Measurements from ENCODE around the gene RAF1. TPM values are rescaled to one million over a fixed set of nuclear protein-coding genes. Genes with fewer than 3 reads are reported as not detected.
A peak's percentile ranks its signal among the peaks of the same experiment; 100 is the strongest.

Gene RAF1
- total and polyA plus RNA-seq, 2 of the 13 experiments (the other 11 are each of a cell fraction or from before 2014, with no cell fraction given) = 72.2 to 91.4 TPM

DNA sequence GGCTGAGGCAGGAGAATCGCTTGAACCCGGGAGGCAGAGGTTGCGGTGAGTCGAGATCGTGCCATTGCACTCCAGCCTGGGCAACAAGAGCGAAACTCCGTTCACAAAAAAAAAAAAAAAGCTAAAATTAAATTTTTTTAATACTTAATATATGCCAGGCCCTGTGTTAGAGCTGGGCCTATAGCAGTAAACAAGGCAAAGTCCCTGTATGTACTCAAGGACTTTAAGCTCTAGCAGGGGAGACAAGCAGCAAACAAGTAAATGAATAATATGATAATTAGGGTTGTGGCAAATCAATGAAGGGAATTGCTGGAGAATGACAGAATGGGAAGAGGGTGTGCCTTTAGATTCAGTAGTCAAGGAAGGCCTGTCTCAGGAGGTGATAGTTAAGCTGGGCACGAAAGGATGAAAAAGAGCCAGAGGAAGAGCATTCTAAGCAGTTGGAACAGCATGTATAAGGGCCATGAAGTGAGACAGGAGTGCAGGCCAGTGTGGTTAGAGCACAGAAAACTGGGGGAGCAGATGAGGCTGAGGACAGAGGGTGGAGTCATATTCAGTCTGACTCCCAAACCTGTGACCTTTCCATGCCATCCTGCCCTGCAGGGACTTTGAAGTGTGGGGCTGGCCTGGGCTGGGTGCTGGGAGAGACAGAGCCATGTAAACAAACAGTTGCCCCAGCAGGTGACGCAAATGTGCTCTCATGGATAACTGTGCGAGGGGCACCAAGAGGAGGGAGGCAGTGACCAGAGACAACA is 6.6 kb upstream of the RAF1 start (continued):
- TF ChIP-seq ZNF256 (CRISPR knock-in tag; conservative IDR thresholded peaks at IDR 0.05) = no peak
- peak; percentile 75 for TF ChIP-seq PATZ1 (CRISPR knock-in tag; IDR thresholded peaks at IDR 0.05)
- no peak for TF ChIP-seq ZNF83 (CRISPR knock-in tag; IDR thresholded peaks at IDR 0.05; ENCODE audit: borderline replicate concordance)
- no peak for TF ChIP-seq STAG1 (CRISPR knock-in tag; IDR thresholded peaks at IDR 0.05)
- no peak for TF ChIP-seq ZNF121 (CRISPR knock-in tag; IDR thresholded peaks at IDR 0.05)
- TF ChIP-seq ZNF280B (CRISPR knock-in tag; IDR thresholded peaks at IDR 0.05; ENCODE audit: borderline replicate concordance) = no peak
- TF ChIP-seq ZNF547 (CRISPR knock-in tag; IDR thresholded peaks at IDR 0.05) = no peak
- TF ChIP-seq, protein P1, sequence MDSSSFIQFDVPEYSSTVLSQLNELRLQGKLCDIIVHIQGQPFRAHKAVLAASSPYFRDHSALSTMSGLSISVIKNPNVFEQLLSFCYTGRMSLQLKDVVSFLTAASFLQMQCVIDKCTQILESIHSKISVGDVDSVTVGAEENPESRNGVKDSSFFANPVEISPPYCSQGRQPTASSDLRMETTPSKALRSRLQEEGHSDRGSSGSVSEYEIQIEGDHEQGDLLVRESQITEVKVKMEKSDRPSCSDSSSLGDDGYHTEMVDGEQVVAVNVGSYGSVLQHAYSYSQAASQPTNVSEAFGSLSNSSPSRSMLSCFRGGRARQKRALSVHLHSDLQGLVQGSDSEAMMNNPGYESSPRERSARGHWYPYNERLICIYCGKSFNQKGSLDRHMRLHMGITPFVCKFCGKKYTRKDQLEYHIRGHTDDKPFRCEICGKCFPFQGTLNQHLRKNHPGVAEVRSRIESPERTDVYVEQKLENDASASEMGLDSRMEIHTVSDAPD (CRISPR knock-in tag; IDR thresholded peaks at IDR 0.05) = no peak
- TF ChIP-seq NR2F6 (IDR thresholded peaks at IDR 0.05) = peak; percentile 81
- TF ChIP-seq NR2F6 (CRISPR knock-in tag; IDR thresholded peaks at IDR 0.05) = peak; percentile 91
- TF ChIP-seq CREB1 (IDR thresholded peaks at IDR 0.05) = no peak
- no peak for TF ChIP-seq CREB1 (CRISPR knock-in tag; IDR thresholded peaks at IDR 0.05)
- 0 out of 2 replicates have a peak, but pooled peaks have one; percentile 61 for TF ChIP-seq HDAC1 (CRISPR knock-in tag; IDR thresholded peaks at IDR 0.05)
- TF ChIP-seq KDM5A (IDR thresholded peaks at IDR 0.05; ENCODE audit: borderline replicate concordance, low read length) = no peak
- TF ChIP-seq HOXD1 (CRISPR knock-in tag; IDR thresholded peaks at IDR 0.05) = no peak
- no peak for TF ChIP-seq ZNF589 (CRISPR knock-in tag; conservative IDR thresholded peaks at IDR 0.05)
- TF ChIP-seq, protein P2, sequence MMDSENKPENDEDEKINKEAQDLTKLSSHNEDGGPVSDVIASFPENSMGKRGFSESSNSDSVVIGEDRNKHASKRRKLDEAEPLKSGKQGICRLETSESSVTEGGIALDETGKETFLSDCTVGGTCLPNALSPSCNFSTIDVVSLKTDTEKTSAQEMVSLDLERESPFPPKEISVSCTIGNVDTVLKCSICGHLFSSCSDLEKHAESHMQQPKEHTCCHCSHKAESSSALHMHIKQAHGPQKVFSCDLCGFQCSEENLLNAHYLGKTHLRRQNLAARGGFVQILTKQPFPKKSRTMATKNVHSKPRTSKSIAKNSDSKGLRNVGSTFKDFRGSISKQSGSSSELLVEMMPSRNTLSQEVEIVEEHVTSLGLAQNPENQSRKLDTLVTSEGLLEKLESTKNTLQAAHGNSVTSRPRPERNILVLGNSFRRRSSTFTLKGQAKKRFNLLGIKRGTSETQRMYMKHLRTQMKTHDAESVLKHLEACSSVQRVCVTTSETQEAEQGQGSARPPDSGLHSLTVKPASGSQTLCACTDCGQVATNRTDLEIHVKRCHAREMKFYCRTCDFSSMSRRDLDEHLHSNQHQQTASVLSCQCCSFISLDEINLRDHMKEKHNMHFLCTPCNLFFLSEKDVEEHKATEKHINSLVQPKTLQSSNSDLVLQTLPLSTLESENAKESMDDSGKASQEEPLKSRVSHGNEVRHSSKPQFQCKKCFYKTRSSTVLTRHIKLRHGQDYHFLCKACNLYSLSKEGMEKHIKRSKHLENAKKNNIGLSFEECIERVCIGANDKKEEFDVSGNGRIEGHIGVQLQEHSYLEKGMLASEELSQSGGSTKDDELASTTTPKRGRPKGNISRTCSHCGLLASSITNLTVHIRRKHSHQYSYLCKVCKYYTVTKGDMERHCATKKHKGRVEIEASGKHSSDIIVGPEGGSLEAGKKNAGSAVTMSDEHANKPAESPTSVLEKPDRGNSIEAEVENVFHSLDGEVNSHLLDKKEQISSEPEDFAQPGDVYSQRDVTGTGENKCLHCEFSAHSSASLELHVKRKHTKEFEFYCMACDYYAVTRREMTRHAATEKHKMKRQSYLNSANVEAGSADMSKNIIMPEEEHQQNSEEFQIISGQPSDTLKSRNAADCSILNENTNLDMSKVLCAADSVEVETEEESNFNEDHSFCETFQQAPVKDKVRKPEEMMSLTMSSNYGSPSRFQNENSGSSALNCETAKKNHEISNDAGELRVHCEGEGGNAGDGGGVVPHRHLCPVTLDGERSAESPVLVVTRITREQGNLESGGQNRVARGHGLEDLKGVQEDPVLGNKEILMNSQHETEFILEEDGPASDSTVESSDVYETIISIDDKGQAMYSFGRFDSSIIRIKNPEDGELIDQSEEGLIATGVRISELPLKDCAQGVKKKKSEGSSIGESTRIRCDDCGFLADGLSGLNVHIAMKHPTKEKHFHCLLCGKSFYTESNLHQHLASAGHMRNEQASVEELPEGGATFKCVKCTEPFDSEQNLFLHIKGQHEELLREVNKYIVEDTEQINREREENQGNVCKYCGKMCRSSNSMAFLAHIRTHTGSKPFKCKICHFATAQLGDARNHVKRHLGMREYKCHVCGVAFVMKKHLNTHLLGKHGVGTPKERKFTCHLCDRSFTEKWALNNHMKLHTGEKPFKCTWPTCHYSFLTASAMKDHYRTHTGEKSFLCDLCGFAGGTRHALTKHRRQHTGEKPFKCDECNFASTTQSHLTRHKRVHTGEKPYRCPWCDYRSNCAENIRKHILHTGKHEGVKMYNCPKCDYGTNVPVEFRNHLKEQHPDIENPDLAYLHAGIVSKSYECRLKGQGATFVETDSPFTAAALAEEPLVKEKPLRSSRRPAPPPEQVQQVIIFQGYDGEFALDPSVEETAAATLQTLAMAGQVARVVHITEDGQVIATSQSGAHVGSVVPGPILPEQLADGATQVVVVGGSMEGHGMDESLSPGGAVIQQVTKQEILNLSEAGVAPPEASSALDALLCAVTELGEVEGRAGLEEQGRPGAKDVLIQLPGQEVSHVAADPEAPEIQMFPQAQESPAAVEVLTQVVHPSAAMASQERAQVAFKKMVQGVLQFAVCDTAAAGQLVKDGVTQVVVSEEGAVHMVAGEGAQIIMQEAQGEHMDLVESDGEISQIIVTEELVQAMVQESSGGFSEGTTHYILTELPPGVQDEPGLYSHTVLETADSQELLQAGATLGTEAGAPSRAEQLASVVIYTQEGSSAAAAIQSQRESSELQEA (CRISPR knock-in tag; IDR thresholded peaks at IDR 0.05; ENCODE audit: not compliant biosample characterization) = no peak
